Measurements from ENCODE around the gene ARPC2.

DNA sequence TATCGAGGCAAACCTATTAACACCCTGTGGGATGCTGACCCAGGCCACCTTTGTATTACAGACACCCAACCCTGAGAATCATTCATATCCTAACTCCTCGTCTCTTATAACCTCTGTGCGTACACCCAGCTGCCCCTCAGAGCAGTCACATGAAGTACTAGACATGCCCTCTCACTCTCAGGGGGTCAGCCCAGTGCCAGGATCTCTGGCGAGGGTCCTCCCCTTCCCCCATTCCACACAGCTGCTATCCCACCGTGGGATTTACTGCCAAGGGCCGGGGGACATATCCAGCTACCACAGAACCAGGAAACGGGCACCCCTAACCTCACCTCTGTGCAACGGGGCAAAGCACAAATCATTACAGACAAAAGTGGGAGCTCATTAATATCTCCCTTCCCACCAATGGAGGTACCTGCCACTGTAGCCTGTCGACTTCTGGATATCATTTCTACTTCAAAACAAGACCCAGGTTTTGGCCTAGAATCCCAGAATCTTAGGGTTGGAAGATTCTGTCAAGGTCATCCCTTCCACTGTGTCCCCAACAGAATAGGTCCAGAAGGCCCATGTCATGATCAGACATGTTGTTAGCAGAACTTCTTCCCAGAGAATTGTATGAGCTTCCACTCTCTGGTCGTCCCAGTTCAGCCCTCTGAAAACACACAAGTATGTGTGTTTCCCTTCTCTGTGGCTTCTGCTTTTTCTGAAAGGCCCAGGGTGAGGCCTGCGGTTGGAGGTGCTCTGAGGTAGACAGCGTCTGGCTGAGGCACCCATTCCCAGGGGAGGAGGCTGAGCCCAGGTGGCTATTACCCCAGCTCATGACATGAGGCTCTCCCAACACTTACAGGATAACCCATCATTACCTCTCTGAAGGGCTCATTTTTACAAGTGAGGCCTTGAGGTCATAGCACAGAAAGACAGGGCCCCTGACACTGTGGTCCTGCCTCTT, 73.6 kb downstream of the ARPC2 start:
- TF ChIP-seq EZH2 (IDR thresholded peaks at IDR 0.05; ENCODE audit: low read length) (no peak), CTCF (optimal IDR thresholded peaks at IDR 0.05 in 1 of 3, IDR thresholded peaks at IDR 0.05 in 1 of 3, conservative IDR thresholded peaks at IDR 0.05 in 1 of 3; ENCODE audit: extremely low read depth in 1 of 3, insufficient read depth in 2 of 3, low read length in 3 of 3) (no peak)

Measured in keratinocyte (primary cell).